Measurements from ENCODE around the gene WBP4.

Gene WBP4

DNA sequence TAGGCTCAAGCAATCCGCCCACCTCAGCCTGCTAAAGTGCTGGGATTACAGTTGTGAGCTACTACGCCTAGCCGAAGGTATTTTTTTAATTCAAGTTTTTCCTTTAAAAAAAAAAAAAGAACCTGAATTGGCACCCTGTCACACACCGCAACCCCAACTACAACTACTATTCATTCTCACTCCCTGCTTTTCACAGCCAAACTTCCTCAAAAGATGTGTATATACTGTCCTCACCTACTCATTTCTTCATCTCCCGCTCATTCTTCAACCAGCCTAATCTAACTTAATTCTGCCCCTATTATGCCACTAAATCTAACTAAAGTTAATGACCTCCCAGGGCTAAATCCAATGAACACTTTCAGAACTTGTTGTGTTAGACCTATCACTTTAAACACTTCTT, 12.7 kb upstream of the WBP4 start:
- DNase-seq (ENCODE audit: low read depth): no peak

DNA sequence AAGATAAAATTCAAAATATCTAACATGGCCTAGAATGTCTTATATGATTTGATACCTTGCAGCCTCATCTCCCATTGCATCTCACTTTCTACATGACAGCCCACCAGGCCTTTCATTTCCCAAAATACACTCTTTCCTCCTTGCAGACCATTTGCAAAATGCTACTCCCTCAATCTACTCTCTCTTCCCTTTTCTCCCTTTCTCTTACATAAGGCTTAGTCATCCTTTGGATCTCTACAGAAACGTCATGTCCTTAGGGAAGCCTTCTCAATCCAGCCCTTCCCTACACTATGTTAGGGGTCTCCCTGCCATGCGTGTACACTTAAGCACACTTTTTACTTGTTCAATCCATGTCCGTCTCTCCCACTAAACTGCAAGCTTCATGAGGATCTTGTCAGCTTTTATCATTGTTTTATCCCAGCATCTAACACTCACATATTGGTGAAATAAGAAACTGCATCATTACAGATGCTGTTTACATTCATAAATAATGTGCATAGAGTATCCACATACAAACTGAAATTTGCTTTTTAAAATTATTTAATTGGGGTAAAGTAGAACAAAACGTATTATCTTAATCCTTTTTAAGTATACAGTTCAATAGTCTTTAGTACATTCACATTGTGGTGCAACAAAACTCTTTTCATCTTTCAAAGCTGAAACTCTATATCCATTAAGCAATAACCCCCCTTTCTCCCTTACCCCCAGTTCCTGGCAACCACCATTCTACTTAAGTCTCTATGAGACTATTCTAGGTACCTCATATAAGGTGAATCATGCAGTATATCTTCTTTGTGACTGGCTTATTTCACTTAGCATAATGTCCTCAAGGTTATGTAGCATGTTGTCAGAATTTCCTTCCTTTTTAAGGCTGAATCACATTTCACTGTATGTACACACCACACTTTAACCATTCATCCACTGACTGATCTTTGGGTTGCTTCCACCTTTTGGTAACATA, 11.5 kb upstream of the WBP4 start:
- no peak for DNase-seq (ENCODE audit: low read depth)

DNA sequence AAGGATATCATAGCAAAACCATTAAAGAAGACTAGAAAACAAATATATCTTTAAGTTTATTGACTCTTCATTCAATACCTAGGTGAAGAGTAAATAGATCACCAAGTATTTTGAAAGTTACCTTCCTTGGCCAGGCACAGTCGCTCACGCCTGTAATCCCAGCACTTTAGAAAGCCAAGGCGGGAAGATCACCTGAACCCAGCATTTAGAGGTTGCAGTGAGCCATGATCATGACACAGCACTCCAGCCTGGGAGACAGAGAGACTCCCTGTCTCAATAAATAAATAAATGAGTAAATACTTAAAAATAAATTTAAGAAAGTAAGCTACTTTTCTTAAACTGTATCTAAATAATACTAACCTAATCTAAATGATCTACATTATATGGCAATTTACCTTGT, 8.9 kb upstream of the WBP4 start:
- DNase-seq (ENCODE audit: low read depth): no peak

DNA sequence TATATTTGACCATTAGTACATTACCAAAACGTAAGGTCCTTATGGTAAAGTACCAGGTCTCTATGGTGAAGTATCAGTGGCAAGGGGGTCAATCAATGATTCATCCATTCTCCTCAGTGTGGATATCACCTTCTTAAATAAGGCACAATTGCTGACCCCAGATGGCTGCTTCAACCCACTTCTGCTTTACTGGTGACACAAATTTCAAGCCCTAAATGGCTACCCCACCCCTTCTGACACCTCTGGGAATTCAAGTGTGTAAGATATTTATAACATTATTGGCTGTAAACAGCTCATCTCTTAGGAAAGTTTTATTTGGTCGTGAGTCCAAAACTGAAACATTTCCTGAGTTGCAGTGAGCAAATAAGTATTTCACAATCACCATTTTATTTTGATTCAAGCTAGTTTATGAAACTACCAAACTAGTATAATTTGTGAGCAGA, 7.9 kb upstream of the WBP4 start:
- DNase-seq (ENCODE audit: low read depth): peak; percentile 62

DNA sequence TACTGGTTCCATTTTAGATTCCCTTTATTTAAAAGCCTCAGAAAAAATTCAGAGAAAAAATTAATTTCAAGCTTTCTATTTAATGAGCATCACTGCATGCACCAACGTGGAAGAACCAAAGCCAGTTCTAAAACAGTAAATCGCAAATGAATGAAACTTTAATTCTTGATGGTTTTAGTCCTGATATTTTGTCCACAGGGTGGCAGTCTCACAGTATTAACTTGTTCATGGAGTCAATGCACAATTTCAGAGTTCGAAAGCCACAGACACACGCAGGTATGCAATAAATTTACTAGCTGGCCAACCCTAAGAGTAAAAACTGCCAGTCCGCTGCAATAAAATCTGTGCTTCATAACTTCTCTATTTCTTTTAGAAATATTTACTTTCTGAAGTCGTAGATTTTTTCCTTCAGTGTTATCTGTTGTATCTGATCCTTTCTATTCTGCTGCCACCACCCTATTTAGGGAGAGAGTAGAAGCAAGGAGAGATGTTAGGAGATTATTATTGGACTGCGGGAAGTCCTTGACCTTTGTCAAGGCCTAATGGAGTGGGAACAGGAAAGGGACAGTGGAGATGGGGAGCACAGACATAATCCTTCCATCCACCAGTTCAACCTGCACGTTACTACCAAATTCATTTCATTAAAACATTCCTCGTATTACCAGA, 7.0 kb upstream of the WBP4 start:
- DNase-seq (ENCODE audit: low read depth): peak; percentile 41

DNA sequence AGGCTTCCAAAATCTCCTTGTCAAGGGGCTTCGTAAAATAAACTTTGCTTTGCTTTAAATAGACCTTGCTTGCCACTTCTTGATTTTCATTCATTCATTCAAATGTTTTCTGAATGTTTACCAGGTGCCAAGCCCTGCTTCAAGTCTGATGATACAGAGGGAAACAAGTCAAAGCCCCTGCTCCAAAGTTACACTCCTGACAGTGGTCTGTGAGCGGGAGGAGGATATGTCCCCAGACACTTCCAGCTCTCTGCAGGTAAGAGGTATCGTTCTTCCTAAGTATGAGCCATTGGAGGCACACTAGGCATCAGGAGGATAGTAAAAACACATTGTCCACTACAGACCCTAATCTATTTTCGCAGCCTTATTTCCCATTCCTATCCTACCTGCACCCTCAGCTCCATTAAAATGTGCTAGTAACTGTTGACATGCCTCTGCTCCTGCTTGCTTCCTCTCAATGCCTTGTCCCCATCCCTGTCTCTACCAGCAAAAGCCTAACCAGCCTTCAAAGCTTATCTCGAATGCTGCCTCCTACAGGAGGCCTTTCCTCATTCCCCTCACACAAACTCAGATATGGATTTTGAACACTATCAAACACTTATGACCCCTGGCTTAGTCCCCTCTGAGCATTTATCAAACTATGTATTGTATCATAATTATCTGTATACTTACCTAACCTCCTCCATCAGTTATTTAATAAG, 6.2 kb upstream of the WBP4 start:
- no peak for DNase-seq (ENCODE audit: low read depth)

DNA sequence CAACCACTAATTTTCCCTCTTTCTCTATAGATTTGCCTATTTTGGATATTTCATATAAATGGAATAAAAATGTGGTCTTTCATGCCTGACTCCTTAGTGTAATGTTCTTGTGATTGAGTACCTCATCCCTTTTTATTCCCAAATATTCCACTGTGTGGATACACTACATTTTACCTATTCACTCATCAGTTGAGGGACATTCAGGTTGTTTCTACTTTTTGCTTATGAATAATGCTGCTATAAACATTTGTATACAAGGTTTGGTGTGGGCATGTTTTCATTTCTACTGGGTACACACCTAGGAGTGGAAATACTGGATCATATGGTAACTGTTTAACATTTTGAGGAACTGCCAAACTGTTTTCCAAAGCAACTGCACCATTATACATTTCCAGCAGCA, 5.1 kb upstream of the WBP4 start:
- DNase-seq (ENCODE audit: low read depth): no peak

DNA sequence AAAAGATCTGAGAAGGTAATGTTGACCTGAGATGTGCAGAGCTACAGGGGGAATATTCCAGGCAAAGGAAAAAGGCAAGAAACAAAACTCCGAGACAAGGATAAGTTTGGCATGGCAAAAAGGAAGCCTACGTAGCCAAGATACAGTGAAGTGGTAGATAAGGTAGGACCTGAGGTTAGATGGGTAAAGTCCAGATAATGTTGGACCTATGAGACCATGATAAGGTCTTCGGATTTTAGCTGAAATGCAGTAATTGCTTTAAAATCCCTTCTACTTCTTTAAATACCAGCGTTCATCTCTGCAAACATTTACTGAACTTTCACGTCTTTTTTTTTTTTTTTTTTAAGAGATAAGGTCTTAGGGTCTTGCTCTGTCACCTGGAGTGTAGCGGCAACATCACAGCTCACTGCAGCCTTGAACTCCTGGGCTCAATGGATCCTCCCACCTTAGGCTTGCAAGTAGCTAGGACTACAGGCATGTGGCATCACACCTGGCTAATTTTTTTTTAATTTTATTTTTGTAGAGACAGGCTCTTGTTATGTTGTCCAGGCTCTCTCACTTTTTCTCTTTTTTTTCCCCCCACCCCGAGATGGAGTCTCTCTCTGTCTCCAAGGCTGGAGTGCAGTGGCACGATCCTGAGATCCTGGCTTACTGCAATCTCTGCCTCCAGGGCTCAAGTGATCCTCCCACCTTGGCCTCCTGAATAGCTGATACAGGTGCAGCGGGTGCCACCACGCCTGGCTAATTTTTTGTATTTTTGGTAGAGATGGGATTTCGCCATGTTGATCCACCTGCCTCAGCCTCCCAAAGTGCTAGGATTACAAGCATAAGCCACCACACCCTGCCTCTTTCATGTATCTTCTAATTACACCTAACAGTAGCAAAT, 4.2 kb upstream of the WBP4 start:
- DNase-seq (ENCODE audit: low read depth): no peak

DNA sequence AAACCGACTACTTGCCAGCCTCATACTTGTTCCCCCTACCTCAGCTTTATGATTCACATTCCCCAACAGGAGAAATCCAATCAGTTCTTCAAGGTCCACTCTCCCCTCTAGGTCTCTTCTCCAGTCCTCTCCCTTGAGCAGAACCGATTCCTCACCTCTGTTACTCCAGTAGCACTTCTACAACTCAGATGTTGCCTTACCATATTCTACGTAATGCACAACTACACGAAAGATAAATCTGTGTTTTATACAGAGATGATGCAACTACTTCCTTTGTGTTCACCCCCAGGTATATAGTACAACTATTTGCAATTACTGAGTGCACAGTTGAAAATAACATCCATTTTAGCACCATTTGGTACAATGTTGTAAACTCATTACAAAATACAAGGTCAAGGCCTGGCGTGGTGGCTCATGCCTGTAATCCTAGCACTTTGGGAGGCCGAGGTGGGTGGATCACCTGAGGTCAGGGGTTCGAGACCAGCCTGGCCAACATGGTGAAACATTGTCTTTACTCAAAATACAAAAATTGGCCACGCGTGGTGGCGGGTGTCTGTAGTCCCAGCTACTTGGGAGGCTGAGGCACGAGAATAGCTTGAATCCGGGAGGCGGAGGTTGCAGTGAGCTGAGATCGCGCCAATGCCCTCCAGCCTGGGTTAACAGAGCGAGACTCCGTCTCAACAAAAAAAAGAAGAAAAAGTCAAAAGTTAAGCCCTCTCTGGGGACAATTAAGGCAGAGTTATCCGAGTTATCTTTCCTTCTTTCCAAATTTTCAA, 2.8 kb upstream of the WBP4 start:
- no peak for DNase-seq (ENCODE audit: low read depth)

DNA sequence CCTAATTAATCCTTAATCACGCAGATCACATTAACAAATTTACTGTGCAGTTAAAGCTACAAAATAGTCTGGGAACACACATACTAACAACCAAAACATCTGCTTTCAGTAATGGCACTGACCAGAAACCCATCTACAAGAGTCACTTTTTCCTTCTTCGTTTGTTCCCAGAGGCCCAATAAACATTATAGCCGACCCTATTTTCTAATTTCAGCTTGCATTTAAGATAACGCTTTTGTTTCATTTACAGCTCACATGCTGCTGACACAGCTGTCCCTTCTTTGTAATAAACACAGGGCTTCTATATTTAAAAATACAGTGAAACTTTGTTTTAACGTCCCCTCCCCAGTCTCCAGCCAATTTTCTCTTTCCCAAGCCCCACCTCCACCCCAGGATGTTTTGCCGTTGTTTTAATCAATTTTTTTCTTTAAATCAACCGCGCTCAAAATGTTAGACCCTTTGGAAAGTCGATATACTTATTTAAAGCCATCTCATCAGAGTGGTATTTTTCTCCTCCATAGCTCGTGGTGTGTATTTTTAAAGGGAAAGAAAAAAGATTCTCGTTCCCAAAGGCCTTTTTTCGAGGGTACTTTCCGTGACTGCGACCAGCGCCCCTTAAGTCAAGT, 1.7 kb upstream of the WBP4 start:
- DNase-seq (ENCODE audit: low read depth): no peak

DNA sequence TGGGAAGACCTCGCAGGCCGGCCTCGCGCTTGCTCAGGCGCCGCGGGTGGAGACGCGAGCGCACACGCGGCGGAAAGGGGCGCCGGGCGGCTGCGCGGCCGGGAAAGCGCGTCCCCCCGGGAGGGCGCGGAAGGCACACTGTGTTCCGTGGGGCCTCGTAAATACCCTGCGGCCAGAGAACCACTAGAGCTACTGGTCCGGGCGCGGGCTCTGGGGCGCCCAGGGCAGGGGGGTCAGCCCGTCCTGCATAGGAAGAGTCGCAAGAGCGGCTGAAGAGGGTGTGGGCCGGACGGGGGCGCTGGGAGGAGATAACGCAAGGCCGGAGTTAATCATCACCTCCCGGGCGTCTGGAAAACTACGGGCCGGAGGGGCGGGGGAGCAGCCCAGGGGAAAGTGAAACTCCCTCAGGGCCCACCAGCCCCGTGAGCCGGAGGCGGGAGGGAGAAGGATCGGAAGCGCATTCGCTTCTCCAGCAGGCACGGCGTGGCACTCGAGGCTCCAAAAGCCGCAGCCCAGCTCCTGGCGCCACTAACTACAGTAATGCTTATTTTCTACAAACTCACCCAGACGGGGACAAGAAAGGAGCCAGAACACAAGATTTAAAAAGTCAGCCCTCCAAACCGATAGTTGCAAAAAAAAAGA, 1.1 kb upstream of the WBP4 start:
- peak; percentile 77 for DNase-seq (ENCODE audit: low read depth)

DNA sequence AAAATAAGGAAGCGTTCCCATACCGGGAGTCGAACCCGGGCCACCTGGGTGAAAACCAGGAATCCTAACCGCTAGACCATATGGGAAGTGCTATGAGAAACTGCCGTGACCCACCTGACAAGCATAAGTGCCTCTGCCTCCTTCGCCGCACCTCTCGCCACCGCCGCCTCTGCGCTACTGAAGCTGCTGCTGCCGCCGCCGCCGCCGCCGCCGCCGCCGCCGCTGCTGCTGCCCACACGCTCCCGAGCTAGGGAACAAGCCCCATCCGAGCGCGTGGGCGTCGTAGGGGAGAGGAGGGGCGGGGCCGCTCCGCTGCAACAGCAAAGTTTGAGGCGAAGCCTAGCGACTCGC, 610 bp upstream of the WBP4 start:
- DNase-seq (ENCODE audit: low read depth): peak; percentile 65

DNA sequence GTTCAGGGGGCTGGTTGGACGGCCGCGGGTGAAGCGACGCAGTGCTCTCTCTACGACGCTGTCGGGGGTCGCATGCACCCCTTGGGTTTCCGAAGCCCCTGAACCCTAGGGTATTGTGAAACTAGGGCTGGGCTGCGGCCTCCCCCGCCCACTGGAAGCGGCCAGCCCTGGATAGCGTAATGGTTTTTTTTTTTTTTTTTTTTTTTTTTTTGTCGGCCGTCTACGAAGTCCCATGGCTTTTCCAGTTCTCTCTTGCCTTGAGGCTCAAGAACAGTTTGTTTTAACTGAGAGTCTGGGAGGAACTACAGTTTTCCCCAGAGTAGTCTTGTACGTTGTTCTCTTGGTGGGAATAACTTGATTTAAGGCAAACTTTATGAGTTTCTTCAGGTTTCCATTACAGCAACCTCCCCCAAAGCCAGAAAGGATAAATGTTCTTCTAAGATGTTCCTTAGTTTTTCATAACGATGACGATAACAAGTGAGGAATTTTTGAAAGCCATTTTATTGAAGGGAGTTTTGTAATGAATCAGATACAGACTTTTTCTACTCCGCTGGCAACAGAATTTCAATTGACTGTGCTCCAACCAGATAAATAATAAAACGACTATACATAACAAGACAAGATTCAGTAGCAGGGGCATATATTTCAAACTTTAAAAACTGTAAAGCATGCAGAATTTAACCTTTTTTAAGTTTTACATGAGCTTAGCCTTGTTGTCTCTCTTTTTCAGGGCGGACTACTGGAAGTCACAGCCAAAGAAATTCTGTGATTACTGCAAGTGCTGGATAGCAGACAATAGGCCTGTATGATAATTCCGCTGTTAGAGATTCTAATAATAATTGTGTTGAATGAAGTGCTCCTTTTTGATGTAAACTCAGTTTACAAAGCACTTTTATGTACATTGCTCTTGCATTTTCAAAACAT, 867 bp downstream of the WBP4 start:
- DNase-seq (ENCODE audit: low read depth): no peak

DNA sequence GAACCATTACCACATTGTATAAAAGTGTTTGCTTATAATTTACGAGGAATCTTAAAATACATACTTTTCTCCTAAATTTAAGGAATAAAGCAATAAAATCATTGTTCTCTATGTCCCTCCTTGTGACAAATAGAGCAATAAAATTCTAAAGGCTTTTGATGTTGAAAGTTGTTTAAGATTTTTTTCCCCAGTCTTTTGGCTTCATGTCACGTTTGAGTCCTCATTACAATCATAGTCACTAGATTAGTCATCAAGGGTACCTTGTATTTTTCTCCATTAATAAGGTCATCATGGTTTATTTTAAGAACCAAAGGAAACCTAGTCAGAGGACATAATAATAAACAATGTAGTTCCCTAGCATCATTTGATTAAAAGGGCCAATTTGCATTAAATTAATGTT, 3.2 kb downstream of the WBP4 start:
- no peak for DNase-seq (ENCODE audit: low read depth)

DNA sequence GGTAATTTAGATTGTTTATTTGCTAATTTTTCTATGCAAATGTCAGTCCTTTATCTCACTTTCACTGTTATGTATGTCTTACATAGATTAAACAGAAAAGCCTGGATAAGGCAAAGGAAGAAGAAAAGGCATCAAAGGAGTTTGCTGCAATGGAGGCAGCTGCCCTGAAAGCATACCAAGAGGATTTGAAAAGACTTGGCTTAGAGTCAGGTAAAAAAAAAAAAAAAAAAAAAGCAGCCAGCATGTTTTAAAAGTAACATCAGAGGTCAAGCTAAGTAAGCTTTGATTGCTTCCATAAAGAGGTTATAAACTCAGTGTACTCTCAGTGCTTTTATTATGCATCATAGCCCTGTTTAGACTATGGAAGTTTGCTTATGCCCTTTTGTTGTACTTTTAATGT, 3.8 kb downstream of the WBP4 start:
- DNase-seq (ENCODE audit: low read depth): no peak

DNA sequence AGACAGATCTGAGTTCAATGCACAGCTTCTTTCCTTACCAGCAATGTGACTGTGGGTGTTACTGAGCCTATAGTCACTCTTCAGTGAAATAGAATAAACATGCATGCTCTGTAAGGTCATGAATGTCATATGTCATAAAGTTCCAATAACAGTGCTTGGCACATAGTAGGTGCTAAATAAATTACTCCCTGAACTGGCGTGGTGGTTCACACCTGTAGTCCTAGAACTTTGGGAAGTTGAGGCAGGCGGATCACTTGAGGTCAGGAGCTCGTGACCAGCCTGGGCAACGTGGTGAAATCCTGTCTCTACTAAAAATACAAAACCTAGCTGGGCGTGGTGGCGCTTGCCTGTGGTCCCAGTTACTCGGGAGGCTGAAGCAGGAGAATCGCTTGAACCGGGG, 13.2 kb downstream of the WBP4 start:
- no peak for DNase-seq (ENCODE audit: low read depth)

DNA sequence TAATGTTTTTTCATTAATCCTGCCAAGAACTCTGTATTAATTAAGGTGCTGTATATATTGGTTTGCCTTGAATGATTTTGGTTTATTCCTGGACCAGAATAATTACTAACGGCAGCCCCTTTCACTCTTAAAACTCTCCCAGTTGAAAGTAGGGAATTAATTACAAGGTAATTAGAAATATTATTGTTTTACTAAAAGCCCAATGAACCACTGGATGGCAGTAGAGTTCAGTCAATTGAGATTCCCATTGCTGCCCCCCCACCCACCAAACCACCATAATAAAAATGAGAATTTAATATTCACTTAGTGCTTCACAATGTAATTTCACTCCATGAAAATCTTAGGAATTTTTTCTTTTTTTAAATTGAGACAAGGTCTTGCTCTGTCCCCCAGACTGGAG, 13.7 kb downstream of the WBP4 start:
- no peak for DNase-seq (ENCODE audit: low read depth)

DNA sequence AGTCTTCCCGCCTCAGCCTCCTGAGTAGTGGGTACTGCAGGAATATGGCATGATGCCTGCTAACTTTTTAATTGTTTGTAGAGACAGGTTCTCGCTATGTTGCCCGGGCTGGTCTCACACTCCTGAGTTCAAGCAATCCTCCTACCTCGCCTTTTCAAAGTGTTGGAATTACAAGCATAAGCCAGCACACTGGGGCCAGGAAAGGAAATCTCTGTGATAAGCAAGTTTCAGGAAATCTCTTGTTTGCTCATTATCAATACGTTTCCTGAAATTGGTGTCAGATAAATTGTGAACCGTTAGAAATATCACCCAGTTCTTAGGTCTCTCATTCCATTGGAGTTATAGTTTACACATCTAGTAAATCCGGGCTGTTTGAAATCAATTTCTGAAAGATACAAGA, 14.2 kb downstream of the WBP4 start:
- no peak for DNase-seq (ENCODE audit: low read depth)

DNA sequence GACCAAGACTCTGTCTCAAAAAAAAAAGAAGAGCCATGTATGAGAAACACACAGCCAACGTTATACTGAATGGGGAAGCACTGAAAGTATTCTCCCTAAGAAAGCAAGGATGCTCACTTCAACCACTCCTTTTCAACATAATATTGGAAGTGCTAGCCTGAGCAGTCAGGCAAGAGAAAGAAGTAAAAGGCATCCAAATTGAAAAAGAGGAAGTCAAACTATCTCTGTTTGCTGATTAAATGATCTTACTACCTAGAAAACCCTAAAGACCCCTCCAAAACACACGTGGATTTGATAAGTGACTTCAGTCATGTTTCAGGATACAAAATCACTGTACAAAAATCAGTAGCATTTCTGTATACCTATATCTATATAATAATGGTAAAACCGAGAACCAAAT, 16.2 kb downstream of the WBP4 start:
- no peak for DNase-seq (ENCODE audit: low read depth)

Data from stromal cell of bone marrow (primary cell).